PC-3 (cell line): ENCODE data around the gene ZEB2. TPM values are rescaled to one million over a fixed set of nuclear protein-coding genes. Genes with fewer than 3 reads are reported as not detected.

Experiments
- ATAC-seq: fragments of 200-7000 bp; cut with Tn5 transposase; 2 replicates; pipeline ENCODE4 v1.9.1; 2020; ENCODE audit warnings: mild to moderate bottlenecking, moderate library complexity
- BruUV-seq: library from RNA; stranded (reverse); fragments of 400-500 nt; replicated peaks from 2 replicates; lab custom pipeline; 2021; lab: Mats Ljungman, UMichigan
- CTCF ChIA-PET: fragments of 300-600 bp; sonication (Branson Sonifier 250); formaldehyde crosslinking; loops from one replicate; lab custom pipeline; 2022; ENCODE audit warnings: antibody characterized with exemption; lab: Charles Lee
- POLR2A ChIA-PET: fragments of 300-600 bp; sonication (Branson Sonifier 250); formaldehyde crosslinking; loops from one replicate; lab custom pipeline; 2022; ENCODE audit warnings: antibody characterized with exemption; ENCODE audit not compliant: unreplicated experiment; lab: Charles Lee
- DNase-seq: peaks from one replicate; pipeline ENCODE4 v3.0.0-alpha.2; 2015
- H2AFZ ChIP-seq: fragments of 300-600 bp; sonication (generic); 2 replicates; pipeline ENCODE4 v1.6.0; 2016; ENCODE audit warnings: antibody characterized with exemption, low read length
- H3F3A ChIP-seq: fragments of 300-600 bp; sonication (generic); one replicate; pipeline ENCODE4 v1.6.0; 2017; ENCODE audit warnings: antibody characterized with exemption, low read length, control low read depth, mild to moderate bottlenecking; ENCODE audit not compliant: unreplicated experiment
- H3K27ac ChIP-seq: fragments of 300-600 bp; sonication (generic); 2 replicates; pipeline ENCODE4 v1.5.1; 2016; ENCODE audit warnings: mild to moderate bottlenecking, low read length
- H3K27me3 ChIP-seq: fragments of 300-600 bp; sonication (generic); 2 replicates; pipeline ENCODE4 v1.6.1; 2016; ENCODE audit warnings: low read length, mixed read lengths
- H3K36me3 ChIP-seq: fragments of 300-600 bp; sonication (generic); 2 replicates; pipeline ENCODE4 v1.6.1; 2016; ENCODE audit warnings: low read depth, mixed run types, low read length, mixed read lengths
- H3K4me1 ChIP-seq: fragments of 300-600 bp; sonication (generic); 2 replicates; pipeline ENCODE4 v1.5.1; 2016; ENCODE audit warnings: low read length; ENCODE audit not compliant: insufficient read depth
- H3K4me2 ChIP-seq: fragments of 300-600 bp; sonication (generic); 2 replicates; pipeline ENCODE4 v1.6.0; 2016; ENCODE audit warnings: low read length
- H3K4me3 ChIP-seq: fragments of 300-600 bp; sonication (generic); 2 replicates; pipeline ENCODE4 v1.5.1; 2016; ENCODE audit warnings: mild to moderate bottlenecking, low read length, mixed read lengths
- H3K79me2 ChIP-seq: fragments of 300-600 bp; sonication (generic); 2 replicates; pipeline ENCODE4 v1.6.1; 2017; ENCODE audit warnings: low read length, mixed read lengths
- H3K9ac ChIP-seq: fragments of 300-600 bp; sonication (generic); 2 replicates; pipeline ENCODE4 v1.6.0; 2016; ENCODE audit warnings: mild to moderate bottlenecking, low read length
- H3K9me2 ChIP-seq: fragments of 300-600 bp; sonication (generic); replicated peaks from 2 replicates; pipeline ENCODE4 v1.6.1; 2016; ENCODE audit warnings: mixed run types, low read length, mixed read lengths
- H3K9me3 ChIP-seq: fragments of 300-600 bp; sonication (generic); 2 replicates; pipeline ENCODE4 v1.6.1; 2016; ENCODE audit warnings: low read length, mixed read lengths
- H4K20me1 ChIP-seq: fragments of 300-600 bp; sonication (generic); 2 replicates; pipeline ENCODE4 v1.6.1; 2016; ENCODE audit warnings: low read length, mixed read lengths
- CTCF ChIP-seq: fragments of 300-600 bp; sonication (generic); conservative IDR thresholded peaks from 2 replicates; pipeline ENCODE4 v1.5.1; 2017; ENCODE audit warnings: antibody characterized with exemption, low read depth, mild to moderate bottlenecking, low read length
- EZH2 ChIP-seq: fragments of 300-600 bp; sonication (generic); IDR thresholded peaks from one replicate; pipeline ENCODE4 v1.6.1; 2017; ENCODE audit warnings: antibody characterized with exemption, mild to moderate bottlenecking, low read length; ENCODE audit not compliant: unreplicated experiment
- EZH2phosphoT487 ChIP-seq: fragments of 300-600 bp; sonication (generic); IDR thresholded peaks from 2 replicates; pipeline ENCODE4 v1.6.1; 2018; ENCODE audit warnings: mild to moderate bottlenecking, antibody characterized with exemption, low read length, borderline replicate concordance
- intact Hi-C: fragments of 100-400 bp; cut with micrococcal nuclease; formaldehyde crosslinking; loops from 2 replicates; pipeline ENCODE4 v1.9.0; 2023
- total RNA-seq: library from RNA; depleted of rRNA; stranded (reverse); fragments of >200 nt; gene quantifications from 2 replicates; pipeline ENCODE4 v1.2.3, GENCODE V29; 2014

ZEB2 gene
- total RNA-seq, 1 experiment from 2014 or later: 1.1 TPM

- ATAC-seq (no peak), DNase-seq (no peak)
- Histone ChIP-seq H4K20me1 (no peaks in the 10 kb centered on the region), H3K27ac (no peak overlapping the region), H3K4me1 (peaks cover under 1% of the 10 kb centered on the region; the same call in 1 of the 2 replicates), H3K9ac (no peak overlapping the region), H3K27me3 (no peaks in the 10 kb centered on the region), H3K9me2 (no peaks in the 10 kb centered on the region), H3K9me3 (no peaks in the 10 kb centered on the region), H2AFZ (no peak overlapping the region), H3K4me3 (no peak overlapping the region), H3K36me3 (no peaks in the 10 kb centered on the region), H3K4me2 (no peak overlapping the region), H3F3A (no peaks in the 10 kb centered on the region), H3K79me2 (no peaks in the 10 kb centered on the region)
- TF ChIP-seq CTCF: no peak
- no peak for TF ChIP-seq EZH2
- TF ChIP-seq EZH2phosphoT487: no peak
- no TSS peak for BruUV-seq
- ChIA-PET CTCF (no interaction called here), POLR2A (no interaction called here)
- intact Hi-C loops: no loop called here
These were observed 140.0 kb downstream of the ZEB2 start for GRCh38 chr2:144379851-144380311.

- Histone ChIP-seq H3K4me3 (no peak overlapping the region), H3K79me2 (no peaks in the 10 kb centered on the region), H4K20me1 (no peaks in the 10 kb centered on the region), H3F3A (no peaks in the 10 kb centered on the region), H3K9me3 (no peaks in the 10 kb centered on the region), H3K9me2 (no peaks in the 10 kb centered on the region), H2AFZ (no peak overlapping the region), H3K36me3 (no peaks in the 10 kb centered on the region), H3K27me3 (no peaks in the 10 kb centered on the region), H3K4me1 (peaks cover 14% of the 10 kb centered on the region), H3K9ac (no peak overlapping the region), H3K27ac (no peak overlapping the region), H3K4me2 (no peak overlapping the region)
- TF ChIP-seq EZH2phosphoT487 (no peak), CTCF (no peak), EZH2 (no peak)
- ChIA-PET CTCF (no interaction called here), POLR2A (no interaction called here)
- ATAC-seq (no peak), DNase-seq (no peak)
- intact Hi-C loops: no loop called here
- BruUV-seq: no TSS peak
These were observed 141.4 kb downstream of the ZEB2 start for GRCh38 chr2:144378551-144378950.

DNA sequence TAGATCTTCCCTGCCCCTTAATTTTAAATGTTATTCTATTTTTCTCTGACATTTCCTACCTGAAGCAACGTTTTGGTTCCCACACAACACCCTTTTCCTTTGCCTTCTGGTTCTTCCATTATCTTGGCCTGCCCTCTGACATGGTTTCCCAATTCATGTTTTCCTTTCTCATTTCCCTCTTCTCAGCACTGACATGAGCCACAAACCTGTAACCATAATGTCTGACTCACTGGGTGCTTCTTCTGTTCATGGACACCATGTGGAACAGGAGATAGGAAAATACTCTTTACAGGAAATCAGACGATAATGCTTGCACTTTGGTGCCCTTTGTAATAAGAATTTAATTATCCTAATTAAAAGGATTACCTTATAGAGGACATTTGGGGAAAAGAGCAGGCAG lies 142.0 kb downstream of the ZEB2 start:
- Histone ChIP-seq H3K27ac (no peak overlapping the region), H3K9ac (no peak overlapping the region), H4K20me1 (no peaks in the 10 kb centered on the region), H3K4me1 (peaks cover 14% of the 10 kb centered on the region), H3K4me3 (no peak overlapping the region), H3K27me3 (no peaks in the 10 kb centered on the region), H3K9me2 (no peaks in the 10 kb centered on the region), H3F3A (no peaks in the 10 kb centered on the region), H3K9me3 (no peaks in the 10 kb centered on the region), H3K36me3 (no peaks in the 10 kb centered on the region), H3K4me2 (no peak overlapping the region), H3K79me2 (no peaks in the 10 kb centered on the region), H2AFZ (no peak overlapping the region)
- intact Hi-C loops: no loop called here
- peak; percentile 29 for DNase-seq
- POLR2A ChIA-PET: no interaction called here
- TF ChIP-seq EZH2 (no peak), CTCF (no peak), EZH2phosphoT487 (no peak)
- BruUV-seq: no TSS peak
- CTCF ChIA-PET: no interaction called here
- no peak for ATAC-seq
